GM12878 (cell line): ENCODE measurements around the gene FUNDC1. TPM values are rescaled to one million over a fixed set of nuclear protein-coding genes. Genes with fewer than 3 reads are reported as not detected.

Experiments used
- ATAC-seq: fragments of 200-7000 bp; cut with Tn5 transposase; 3 replicates; pipeline ENCODE4 v1.9.1; 2020; ENCODE audit warnings: mild to moderate bottlenecking, moderate library complexity
- BruUV-seq: library from RNA; stranded (reverse); fragments of 400-500 nt; replicated peaks from 2 replicates; lab custom pipeline; 2021; lab: Mats Ljungman, UMichigan
- CTCF ChIA-PET: fragments of 300-600 bp; sonication (Branson Sonifier 250); formaldehyde crosslinking; extraction: SDS; loops from one replicate; lab custom pipeline; 2021; ENCODE audit warnings: inconsistent platforms; lab: Yijun Ruan, JAX
- POLR2A ChIA-PET: fragments of 350-600 bp; formaldehyde crosslinking; extraction: SDS; loops from one replicate; lab custom pipeline; 2021; ENCODE audit warnings: inconsistent platforms; lab: Charles Lee
- RAD21 ChIA-PET: fragments of 300-600 bp; sonication (Branson Sonifier 250); formaldehyde crosslinking; loops from one replicate; lab custom pipeline; 2023; ENCODE audit warnings: antibody characterized with exemption; ENCODE audit not compliant: unreplicated experiment; lab: Charles Lee
- SMC1A ChIA-PET: fragments of 300-600 bp; sonication (Branson Sonifier 250); formaldehyde crosslinking; loops from one replicate; lab custom pipeline; 2023; ENCODE audit not compliant: unreplicated experiment, uncharacterized antibody; lab: Charles Lee
- DNase-seq: peaks from one replicate; pipeline ENCODE4 v3.0.0-alpha.2; 2011; ENCODE audit warnings: low read depth, low spot score
- FAIRE-seq: peaks from 3 replicates; lab custom pipeline; 2011; peaks lifted over from hg19 to GRCh38; lab: Jason Lieb, UNC
- H2AFZ ChIP-seq: 2 replicates; pipeline ENCODE4 v1.6.0; 2011; ENCODE audit warnings: low read depth, low read length, control low read depth; ENCODE audit not compliant: control insufficient read depth
- H3K27ac ChIP-seq: 2 replicates; pipeline ENCODE4 v1.5.1; 2011; ENCODE audit warnings: control low read depth; ENCODE audit not compliant: control insufficient read depth, insufficient read depth
- H3K27me3 ChIP-seq, 2 experiments: replicated peaks in 1 of 2; 2 replicates each; pipeline versions ENCODE4 v1.6.0 to v1.6.1; 2011; ENCODE audit warnings: low read length in 1 of 2; ENCODE audit not compliant: control insufficient read depth in 2 of 2, insufficient read depth in 2 of 2
- H3K36me3 ChIP-seq, 2 experiments: 2 replicates each; pipeline ENCODE4 v1.5.1; 2011; ENCODE audit warnings: low read length in 1 of 2; ENCODE audit not compliant: control insufficient read depth in 2 of 2, insufficient read depth in 2 of 2
- H3K4me1 ChIP-seq: 2 replicates; pipeline ENCODE4 v1.6.1; 2011; ENCODE audit warnings: mild to moderate bottlenecking, low read length, moderate library complexity, mixed read lengths; ENCODE audit not compliant: control insufficient read depth, insufficient read depth
- H3K4me2 ChIP-seq: 2 replicates; pipeline ENCODE4 v1.6.0; 2011; ENCODE audit warnings: control low read depth; ENCODE audit not compliant: control insufficient read depth, insufficient read depth
- H3K4me3 ChIP-seq: fragments of 200-600 bp; sonication (generic); 2 replicates; pipeline ENCODE4 v1.5.1; 2016
- H3K79me2 ChIP-seq: 2 replicates; pipeline ENCODE4 v1.6.0; 2011; ENCODE audit warnings: low read length; ENCODE audit not compliant: control insufficient read depth, insufficient read depth
- H3K9ac ChIP-seq: 2 replicates; pipeline ENCODE4 v1.8.0; 2011; ENCODE audit warnings: low read length, control low read depth, mixed read lengths; ENCODE audit not compliant: control insufficient read depth, insufficient read depth
- H3K9me3 ChIP-seq: replicated peaks from 3 replicates; pipeline ENCODE4 v1.5.1; 2011; ENCODE audit warnings: mild to moderate bottlenecking, low read length; ENCODE audit not compliant: control insufficient read depth, insufficient read depth
- H4K20me1 ChIP-seq: 2 replicates; pipeline ENCODE4 v1.6.0; 2011; ENCODE audit not compliant: control insufficient read depth, insufficient read depth
- CREM ChIP-seq: IDR thresholded peaks from 2 replicates; pipeline ENCODE4 v1.6.1; 2014; ENCODE audit warnings: antibody characterized with exemption, low read depth
- CUX1 ChIP-seq: IDR thresholded peaks from 2 replicates; pipeline ENCODE4 v1.6.1; 2012; ENCODE audit warnings: improper control_type of control experiment, low read depth, low read length; ENCODE audit not compliant: insufficient replicate concordance
- ETV6 ChIP-seq, 2 experiments: fragments of 450-650 bp in 1 of 2; IDR thresholded peaks in 1 of 2; conservative IDR thresholded peaks in 1 of 2; 2 replicates each; pipeline ENCODE4 v1.6.1; 2014; ENCODE audit warnings: antibody characterized with exemption in 1 of 2, borderline replicate concordance in 1 of 2, low read depth in 1 of 2, mild to moderate bottlenecking in 1 of 2, moderate library complexity in 1 of 2
- MYB ChIP-seq: fragments of 150-350 bp; IDR thresholded peaks from 2 replicates; pipeline ENCODE4 v1.6.1; 2014; ENCODE audit warnings: mild to moderate bottlenecking, low read depth, low read length, borderline replicate concordance
- RAD51 ChIP-seq: fragments of 450-650 bp; IDR thresholded peaks from 2 replicates; pipeline ENCODE4 v1.6.1; 2016; ENCODE audit warnings: moderate library complexity, mild to moderate bottlenecking, inconsistent platforms
- SIN3A ChIP-seq: IDR thresholded peaks from 2 replicates; pipeline ENCODE4 v1.6.1; 2012; ENCODE audit warnings: low read depth, low read length, improper control_type of control experiment
- SKIL ChIP-seq: fragments of 450-650 bp; IDR thresholded peaks from 2 replicates; pipeline ENCODE4 v1.6.1; 2017; ENCODE audit warnings: mild to moderate bottlenecking, low read depth, inconsistent platforms; ENCODE audit not compliant: poor library complexity, severe bottlenecking
- SREBF1 ChIP-seq: IDR thresholded peaks from 2 replicates; pipeline ENCODE4 v1.6.1; 2012; ENCODE audit warnings: mild to moderate bottlenecking, low read length
- TCF7 ChIP-seq: IDR thresholded peaks from 2 replicates; pipeline ENCODE4 v1.6.1; 2014; ENCODE audit warnings: antibody characterized with exemption, borderline replicate concordance
- ZNF622 ChIP-seq: fragments of 450-650 bp; IDR thresholded peaks from 2 replicates; pipeline ENCODE4 v1.6.1; 2017; ENCODE audit warnings: mild to moderate bottlenecking, inconsistent platforms
- WGBS: methylation state at CpG from one replicate; pipeline ENCODE4 v1.1.6; 2016; ENCODE audit warnings: low lambda C conversion rate; ENCODE audit not compliant: insufficient replicate concordance, insufficient coverage; ENCODE audit errors: missing lambda C conversion rate; 5-methylcytosine and 5-hydroxymethylcytosine counted together
- in situ Hi-C: fragments of 300-500 bp; cut with MboI; formaldehyde crosslinking; loops from 9 replicates; pipeline ENCODE4 v1.14.3; 2018; ENCODE audit warnings: mixed read lengths
- intact Hi-C: fragments of 100-400 bp; cut with micrococcal nuclease; formaldehyde crosslinking; loops from one replicate; pipeline ENCODE4 v1.14.2; 2022; ENCODE audit not compliant: unreplicated experiment
- polyA plus RNA-seq, 11 experiments: library from polyadenylated mRNA; depleted of rRNA in 4 of 11; unstranded in 6 of 11; stranded (reverse) in 5 of 11; fragments of >200 nt; fragmentation: Nextera tagmentation in 4 of 11; fragmentation: Illumina TruSeq in 1 of 11; extraction: Ambion mirVana in 4 of 11; extraction: Trizol in 1 of 11; gene quantifications; 1 replicate in 1 of 11; 2 replicates in 10 of 11; pipeline versions ENCODE4 v1.2.1 to v1.2.3, GENCODE V29; 2011 to 2016; ENCODE audit warnings: inconsistent platforms in 2 of 11, missing spikeins in 2 of 11, low read depth in 1 of 11
- total RNA-seq, 4 experiments: library from RNA; depleted of rRNA in 3 of 4; stranded (reverse); fragments of >200 nt in 3 of 4; fragmentation: Illumina TruSeq in 1 of 4; extraction: Trizol in 1 of 4; gene quantifications; 2 replicates each; pipeline versions ENCODE4 v1.2.1 to v1.2.3, GENCODE V29; 2013 to 2021

Gene FUNDC1
- total and polyA plus RNA-seq, 10 of the 15 experiments (the other 5 are each of a cell fraction or from before 2014, with no cell fraction given): 10.0 to 25.1 (median 16.8) TPM

GRCh38 chrX:44494357-44494756 lies 48.3 kb downstream of the FUNDC1 start (continued):
- TF ChIP-seq CUX1: no peak
- TF ChIP-seq, all 136 proteins: peak for 0

GRCh38 chrX:44489515-44489914 lies 53.1 kb downstream of the FUNDC1 start:
- Histone ChIP-seq H3K9ac (no peak overlapping the region), H3K4me2 (no peak overlapping the region), H3K27me3 (no peaks in the 10 kb centered on the region), H3K27ac (no peak overlapping the region), H3K36me3 (no peaks in the 10 kb centered on the region), H3K9me3 (no peaks in the 10 kb centered on the region), H2AFZ (no peak overlapping the region), H4K20me1 (no peaks in the 10 kb centered on the region), H3K4me3 (no peak overlapping the region), H3K4me1 (no peaks in the 10 kb centered on the region), H3K79me2 (no peaks in the 10 kb centered on the region)
- DNase-seq: no peak
- ChIA-PET POLR2A (no interaction called here), RAD21 (interaction anchor here (0.6 kb wide), 1 partner anchor 187 kb away, joined by 4 read pairs; no protein-coding TSS in a partner anchor), CTCF (no interaction called here), SMC1A (no interaction called here)
- TF ChIP-seq SREBF1 (no peak), SIN3A (no peak), MYB (no peak), CUX1 (no peak), ETV6 (conservative IDR thresholded peaks at IDR 0.05 in 1 of 2, IDR thresholded peaks at IDR 0.05 in 1 of 2; ENCODE audit: borderline replicate concordance in 1 of 2, low read depth in 1 of 2) (no peak), TCF7 (no peak), SKIL (no peak), ZNF622 (no peak), CREM (no peak), RAD51 (no peak)
- 57% methylated on average over 4 of the region's 4 CpGs for WGBS
- intact Hi-C loops: no loop called here
- no peak for FAIRE-seq
- no TSS peak for BruUV-seq
- no peak for ATAC-seq
- in situ Hi-C loops: no loop called here
